ENCODE results near the gene RBBP8NL. TPM values are rescaled to one million over a fixed set of nuclear protein-coding genes. Genes with fewer than 3 reads are reported as not detected.

The RBBP8NL gene
- total RNA-seq, 1 donor from 2014 or later = not detected

- no peak for DNase-seq (ENCODE audit: low spot score)
- intact Hi-C loops (cut with DNase I) = no loop called here
- no peak for ATAC-seq
These were observed 14.9 kb downstream of the RBBP8NL start for GRCh38 chr20:62412194-62413024.

- DNase-seq (ENCODE audit: low spot score) = no peak
- no peak for ATAC-seq
- intact Hi-C loops (cut with DNase I) = no loop called here
These were observed 15.7 kb downstream of the RBBP8NL start for GRCh38 chr20:62411479-62412193.

GRCh38 chr20:62410746-62411478, 16.4 kb downstream of the RBBP8NL start:
- intact Hi-C loops (cut with DNase I) = no loop called here
- DNase-seq (ENCODE audit: low spot score) (no peak), ATAC-seq (no peak)

- ATAC-seq (no peak), DNase-seq (ENCODE audit: low spot score) (no peak)
- intact Hi-C loops (cut with DNase I) = no loop called here
These were observed 17.2 kb downstream of the RBBP8NL start for GRCh38 chr20:62409931-62410745.

- ATAC-seq (no peak), DNase-seq (ENCODE audit: low spot score) (no peak)
- intact Hi-C loops (cut with DNase I) = no loop called here
These were observed 18.1 kb downstream of the RBBP8NL start for GRCh38 chr20:62409086-62409853.

- ATAC-seq = no peak
- intact Hi-C loops (cut with DNase I) = no loop called here
- DNase-seq (ENCODE audit: low spot score) = no peak
These were observed 18.7 kb downstream of the RBBP8NL start for GRCh38 chr20:62408640-62409039.

- no peak for DNase-seq (ENCODE audit: low spot score)
- intact Hi-C loops (cut with DNase I) = no loop called here
- no peak for ATAC-seq
These were observed 19.3 kb downstream of the RBBP8NL start for GRCh38 chr20:62408055-62408454.

GRCh38 chr20:62407221-62407992, 19.9 kb downstream of the RBBP8NL start, which contains the start of gene CABLES2:
TSS of gene CABLES2 (minus strand) at chr20:62407285. CDS start at chr20:62407276, 9 bp downstream.
- DNase-seq (ENCODE audit: low spot score) (peak; percentile 94), ATAC-seq (peak; percentile 95)
- intact Hi-C loops (cut with DNase I) = no loop called here

GRCh38 chr20:62406635-62407176, 20.6 kb downstream of the RBBP8NL start:
- DNase-seq (ENCODE audit: low spot score) = no peak
- intact Hi-C loops (cut with DNase I) = no loop called here
- no peak for ATAC-seq

GRCh38 chr20:62405981-62406513, 21.3 kb downstream of the RBBP8NL start:
- intact Hi-C loops (cut with DNase I) = no loop called here
- ATAC-seq (no peak), DNase-seq (ENCODE audit: low spot score) (no peak)

- ATAC-seq = peak; percentile 44
- intact Hi-C loops (cut with DNase I) = no loop called here
These were observed 22.0 kb downstream of the RBBP8NL start for GRCh38 chr20:62405108-62405980.

GRCh38 chr20:62404761-62405107, 22.6 kb downstream of the RBBP8NL start:
- no peak for ATAC-seq
- intact Hi-C loops (cut with DNase I) = no loop called here

More at GRCh38 chr20:62405108-62405980, 22.0 kb downstream of the RBBP8NL start:
- no peak for DNase-seq (ENCODE audit: low spot score)

GRCh38 chr20:62404112-62404665, 23.1 kb downstream of the RBBP8NL start:
- intact Hi-C loops (cut with DNase I) = no loop called here
- DNase-seq (ENCODE audit: low spot score) = no peak
- ATAC-seq = no peak

More at GRCh38 chr20:62404761-62405107, 22.6 kb downstream of the RBBP8NL start:
- no peak for DNase-seq (ENCODE audit: low spot score)

- no peak for ATAC-seq
- intact Hi-C loops (cut with DNase I) = no loop called here
These were observed 24.0 kb downstream of the RBBP8NL start for GRCh38 chr20:62403331-62403730.

GRCh38 chr20:62402456-62403150, 24.7 kb downstream of the RBBP8NL start:
- ATAC-seq = no peak
- intact Hi-C loops (cut with DNase I) = no loop called here
- no peak for DNase-seq (ENCODE audit: low spot score)

More at GRCh38 chr20:62403331-62403730, 24.0 kb downstream of the RBBP8NL start:
- DNase-seq (ENCODE audit: low spot score) = no peak

All from sciatic nerve (tissue), 2 donors.